ENCODE measurements around the gene INTS15. TPM values are rescaled to one million over a fixed set of nuclear protein-coding genes. Genes with fewer than 3 reads are reported as not detected.

INTS15 gene
- total RNA-seq, result 10 to 100 TPM; 45.8 to 47.3 TPM
- polyA plus RNA-seq, result 46.9 TPM

DNA sequence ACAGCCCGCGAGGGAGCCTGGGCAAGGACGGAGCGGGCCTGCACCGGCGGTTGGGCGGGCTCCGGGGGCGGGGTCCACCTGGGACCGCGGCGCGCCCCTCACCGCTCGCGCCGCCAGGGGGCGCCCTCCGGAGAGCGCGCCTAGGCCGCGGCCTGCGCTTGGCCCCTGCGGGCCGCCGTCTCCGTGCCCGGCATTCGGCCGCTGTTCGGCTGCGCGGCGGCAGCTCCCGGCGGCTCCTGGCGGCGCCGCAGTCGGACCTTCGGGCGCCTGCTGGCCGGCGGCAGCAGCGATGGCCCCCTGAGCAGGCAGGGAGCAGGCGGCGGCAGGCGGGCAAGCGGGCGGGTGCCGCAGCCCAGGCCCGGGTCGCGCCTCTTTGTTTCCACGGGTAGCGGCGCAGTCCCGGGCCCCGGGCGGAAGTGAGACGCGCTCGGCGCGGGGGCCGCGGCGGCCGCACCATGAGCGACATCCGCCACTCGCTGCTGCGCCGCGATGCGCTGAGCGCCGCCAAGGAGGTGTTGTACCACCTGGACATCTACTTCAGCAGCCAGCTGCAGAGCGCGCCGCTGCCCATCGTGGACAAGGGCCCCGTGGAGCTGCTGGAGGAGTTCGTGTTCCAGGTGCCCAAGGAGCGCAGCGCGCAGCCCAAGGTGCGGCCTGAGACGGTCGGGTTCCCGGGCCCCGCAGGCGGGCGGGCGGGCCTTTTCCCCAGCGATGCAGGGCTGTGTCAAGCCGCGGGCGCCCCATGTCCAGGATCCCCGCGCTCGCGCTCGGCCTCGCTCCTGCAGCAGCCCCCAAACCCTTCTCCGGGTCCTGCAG lies at the start of gene INTS15:
TSS of gene INTS15 (plus strand) at position 193 of the 816 bp plus-strand sequence. CDS start at position 456, 263 bp downstream.
- ChIA-PET POLR2A (interaction anchor here (0.6 to 2.5 kb wide), 6 partner anchors 13 to 811 kb away, joined by 3 to 13 read pairs (median 6); partner anchors contain the start of genes ZDHHC4 and ZNF316), CTCF (interaction anchor here (0.6 to 2.7 kb wide), 11 partner anchors 9 to 268 kb away, joined by 3 to 21 read pairs (median 4); partner anchors contain the start of gene ZDHHC4)
- peaks cover 12% of the 10 kb centered on the region for H3K36me3 ChIP-seq (ENCODE audit: insufficient read depth, low read length)

DNA sequence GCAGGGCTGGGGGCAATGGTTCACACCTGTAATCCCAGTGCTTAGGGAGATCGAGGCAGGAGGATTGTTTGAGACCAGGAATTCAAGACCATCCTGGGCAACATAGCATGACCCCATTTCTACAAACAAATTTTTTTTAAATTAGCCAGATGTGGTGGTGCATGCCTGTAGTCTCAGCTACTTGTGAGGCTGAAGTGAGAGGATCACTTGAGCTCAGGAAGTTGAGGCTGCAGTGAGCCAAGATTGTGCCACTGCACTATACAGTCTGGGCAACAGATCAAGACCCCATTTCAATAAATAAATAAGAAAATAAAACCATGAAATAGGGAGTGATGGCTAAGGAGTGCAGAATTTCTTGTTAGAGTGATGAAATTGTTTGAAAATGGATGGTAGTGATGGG lies 47.5 kb upstream of the INTS15 start:
- Histone ChIP-seq H3K36me3 (ENCODE audit: insufficient read depth, low read length) (no peaks in the 10 kb centered on the region), H3K4me1 (ENCODE audit: insufficient read depth, low read length) (no peaks in the 10 kb centered on the region), H3K9me3 (ENCODE audit: low read length) (no peaks in the 10 kb centered on the region), H3K4me3 (ENCODE audit: low read length) (no peak overlapping the region), H3K27me3 (ENCODE audit: insufficient read depth, low read length, poor library complexity, severe bottlenecking) (no peaks in the 10 kb centered on the region), H3K27ac (ENCODE audit: low read depth, low read length) (no peak overlapping the region)
- no peak overlapping the region for H3K4me3 Mint-ChIP-seq
- H3K27ac Mint-ChIP-seq, result no peak overlapping the region
- H3K4me1 Mint-ChIP-seq, result no peaks in the 10 kb centered on the region
- ChIA-PET POLR2A (no interaction called here), CTCF (no interaction called here)
- H3K9me3 Mint-ChIP-seq, result no peaks in the 10 kb centered on the region
- no peak for DNase-seq
- no peaks in the 10 kb centered on the region for H3K36me3 Mint-ChIP-seq
- H3K27me3 Mint-ChIP-seq, result peaks cover 14 to 32% of the 10 kb centered on the region in 2 donors

More for the DNA sequence above, at the start of gene INTS15:
- Mint-ChIP-seq H3K4me1 (peaks cover 19 to 32% (median 26%) of the 10 kb centered on the region in 3 donors), H3K36me3 (peaks cover 4 to 75% (median 13%) of the 10 kb centered on the region in 3 donors), H3K27ac (peak within 1 kb of the TSS; percentile 87 to 98 (median 94)), H3K4me3 (peak within 1 kb of the TSS; percentile 84 to 97 (median 92)), H3K27me3 (peaks cover 0 to 2% of the 10 kb centered on the region in 2 donors), H3K9me3 (no peaks in the 10 kb centered on the region)
- peaks cover 19% of the 10 kb centered on the region for H3K4me1 ChIP-seq (ENCODE audit: insufficient read depth, low read length)
- H3K4me3 ChIP-seq (ENCODE audit: low read length), result peak within 1 kb of the TSS; percentile 63
- H3K27ac ChIP-seq (ENCODE audit: low read depth, low read length), result peak within 1 kb of the TSS; percentile 71
- no peaks in the 10 kb centered on the region for H3K9me3 ChIP-seq (ENCODE audit: low read length)
- DNase-seq, result peak; percentile 77 to 91 (median 86)
- no peaks in the 10 kb centered on the region for H3K27me3 ChIP-seq (ENCODE audit: insufficient read depth, low read length, poor library complexity, severe bottlenecking)

GRCh38 chr7:6545398-6546126 lies 44.3 kb upstream of the INTS15 start:
- POLR2A ChIA-PET, result no interaction called here
- Histone ChIP-seq H3K36me3 (ENCODE audit: insufficient read depth, low read length) (no peaks in the 10 kb centered on the region), H3K27me3 (ENCODE audit: insufficient read depth, low read length, poor library complexity, severe bottlenecking) (no peaks in the 10 kb centered on the region), H3K27ac (ENCODE audit: low read depth, low read length) (no peak overlapping the region), H3K9me3 (ENCODE audit: low read length) (no peaks in the 10 kb centered on the region), H3K4me3 (ENCODE audit: low read length) (no peak overlapping the region), H3K4me1 (ENCODE audit: insufficient read depth, low read length) (no peaks in the 10 kb centered on the region)
- no peaks in the 10 kb centered on the region for H3K9me3 Mint-ChIP-seq
- CTCF ChIA-PET, result interaction anchor here (1.1 kb wide), 1 partner anchor 9 kb away, joined by 3 read pairs; no protein-coding TSS in a partner anchor
- no peak overlapping the region for H3K27ac Mint-ChIP-seq
- peak in 1 of 5 donors; percentile 63 for DNase-seq
- H3K4me3 Mint-ChIP-seq, result no peak overlapping the region
- no peaks in the 10 kb centered on the region for H3K36me3 Mint-ChIP-seq
- no peaks in the 10 kb centered on the region for H3K4me1 Mint-ChIP-seq
- H3K27me3 Mint-ChIP-seq, result peaks cover 3 to 16% of the 10 kb centered on the region in 2 donors

- H3K36me3 ChIP-seq (ENCODE audit: insufficient read depth, low read length), result no peaks in the 10 kb centered on the region
- no peak overlapping the region for H3K27ac ChIP-seq (ENCODE audit: low read depth, low read length)
- no peak for DNase-seq
- no peaks in the 10 kb centered on the region for H3K27me3 ChIP-seq (ENCODE audit: insufficient read depth, low read length, poor library complexity, severe bottlenecking)
- Mint-ChIP-seq H3K4me3 (no peak overlapping the region), H3K4me1 (no peaks in the 10 kb centered on the region), H3K9me3 (no peaks in the 10 kb centered on the region), H3K36me3 (no peaks in the 10 kb centered on the region), H3K27ac (peak overlapping the region in 1 of 8 donors; percentile 47), H3K27me3 (peaks cover 3 to 8% of the 10 kb centered on the region in 2 donors)
- H3K4me3 ChIP-seq (ENCODE audit: low read length), result no peak overlapping the region
- ChIA-PET CTCF (interaction anchor here (1.3 to 2.2 kb wide), 2 partner anchors 14 to 31 kb away, joined by 3 to 7 read pairs; no protein-coding TSS in a partner anchor), POLR2A (no interaction called here)
- no peaks in the 10 kb centered on the region for H3K9me3 ChIP-seq (ENCODE audit: low read length)
- H3K4me1 ChIP-seq (ENCODE audit: insufficient read depth, low read length), result no peaks in the 10 kb centered on the region
Observed at GRCh38 chr7:6546498-6547251, 43.1 kb upstream of the INTS15 start.

GRCh38 chr7:6547400-6547799 lies 42.4 kb upstream of the INTS15 start:
- peaks cover 3 to 8% of the 10 kb centered on the region in 2 donors for H3K27me3 Mint-ChIP-seq
- no peaks in the 10 kb centered on the region for H3K9me3 Mint-ChIP-seq
- Histone ChIP-seq H3K4me3 (ENCODE audit: low read length) (no peak overlapping the region), H3K4me1 (ENCODE audit: insufficient read depth, low read length) (no peaks in the 10 kb centered on the region), H3K27ac (ENCODE audit: low read depth, low read length) (no peak overlapping the region), H3K9me3 (ENCODE audit: low read length) (no peaks in the 10 kb centered on the region), H3K36me3 (ENCODE audit: insufficient read depth, low read length) (no peaks in the 10 kb centered on the region), H3K27me3 (ENCODE audit: insufficient read depth, low read length, poor library complexity, severe bottlenecking) (no peaks in the 10 kb centered on the region)
- peak overlapping the region in 2 of 8 donors; percentile 37 to 47 for H3K27ac Mint-ChIP-seq
- CTCF ChIA-PET, result interaction anchor here (0.6 to 2.2 kb wide), 3 partner anchors 11 to 32 kb away, joined by 3 to 7 read pairs (median 3); no protein-coding TSS in a partner anchor
- H3K4me1 Mint-ChIP-seq, result no peaks in the 10 kb centered on the region
- no peak for DNase-seq
- H3K4me3 Mint-ChIP-seq, result no peak overlapping the region
- H3K36me3 Mint-ChIP-seq, result no peaks in the 10 kb centered on the region
- POLR2A ChIA-PET, result no interaction called here

DNA sequence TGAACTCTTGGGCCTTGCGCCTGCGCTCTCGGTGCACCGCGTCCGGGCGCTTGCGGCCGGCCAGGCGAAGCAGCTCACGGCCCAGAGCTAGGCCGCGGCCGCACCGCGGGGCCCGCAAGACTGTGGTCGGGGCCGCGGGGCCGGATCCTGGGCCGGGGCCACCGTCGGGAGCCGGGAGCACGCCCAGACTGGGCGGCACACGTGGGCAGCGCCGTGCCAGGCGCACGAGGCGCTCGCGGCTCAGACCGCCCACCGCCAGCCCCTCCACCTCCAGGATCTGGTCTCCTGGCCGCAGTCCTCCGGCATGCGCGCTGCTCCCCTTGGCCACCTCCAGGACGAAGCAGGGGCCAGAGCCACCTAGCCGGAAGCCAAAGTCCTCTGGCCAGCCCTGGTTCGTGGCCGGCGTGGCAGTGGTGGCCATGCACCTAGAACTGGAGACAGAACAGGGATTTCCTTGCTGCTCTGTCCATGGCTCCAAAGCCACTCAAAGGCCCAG lies 38.8 kb upstream of the INTS15 start, which contains the start of gene GRID2IP:
TSS of gene GRID2IP (minus strand) at position 446 of the 496 bp plus-strand sequence. CDS start at position 421, 25 bp downstream.
- no peaks in the 10 kb centered on the region for H3K36me3 Mint-ChIP-seq
- H3K4me1 Mint-ChIP-seq, result peaks cover 2 to 7% (median 5%) of the 10 kb centered on the region in 3 donors
- peaks cover 2 to 4% of the 10 kb centered on the region in 2 donors for H3K27me3 Mint-ChIP-seq
- H3K4me1 ChIP-seq (ENCODE audit: insufficient read depth, low read length), result no peaks in the 10 kb centered on the region
- H3K4me3 Mint-ChIP-seq, result peak within 1 kb of the TSS in 1 of 7 donors; percentile 3
- H3K27me3 ChIP-seq (ENCODE audit: insufficient read depth, low read length, poor library complexity, severe bottlenecking), result no peaks in the 10 kb centered on the region
- H3K4me3 ChIP-seq (ENCODE audit: low read length), result no peak within 1 kb of the TSS
- H3K9me3 Mint-ChIP-seq, result no peaks in the 10 kb centered on the region
- no peak for DNase-seq
- CTCF ChIA-PET, result no interaction called here
- H3K27ac Mint-ChIP-seq, result no peak within 1 kb of the TSS
- H3K9me3 ChIP-seq (ENCODE audit: low read length), result no peaks in the 10 kb centered on the region
- H3K27ac ChIP-seq (ENCODE audit: low read depth, low read length), result no peak within 1 kb of the TSS
- H3K36me3 ChIP-seq (ENCODE audit: insufficient read depth, low read length), result no peaks in the 10 kb centered on the region
- POLR2A ChIA-PET, result no interaction called here

DNA sequence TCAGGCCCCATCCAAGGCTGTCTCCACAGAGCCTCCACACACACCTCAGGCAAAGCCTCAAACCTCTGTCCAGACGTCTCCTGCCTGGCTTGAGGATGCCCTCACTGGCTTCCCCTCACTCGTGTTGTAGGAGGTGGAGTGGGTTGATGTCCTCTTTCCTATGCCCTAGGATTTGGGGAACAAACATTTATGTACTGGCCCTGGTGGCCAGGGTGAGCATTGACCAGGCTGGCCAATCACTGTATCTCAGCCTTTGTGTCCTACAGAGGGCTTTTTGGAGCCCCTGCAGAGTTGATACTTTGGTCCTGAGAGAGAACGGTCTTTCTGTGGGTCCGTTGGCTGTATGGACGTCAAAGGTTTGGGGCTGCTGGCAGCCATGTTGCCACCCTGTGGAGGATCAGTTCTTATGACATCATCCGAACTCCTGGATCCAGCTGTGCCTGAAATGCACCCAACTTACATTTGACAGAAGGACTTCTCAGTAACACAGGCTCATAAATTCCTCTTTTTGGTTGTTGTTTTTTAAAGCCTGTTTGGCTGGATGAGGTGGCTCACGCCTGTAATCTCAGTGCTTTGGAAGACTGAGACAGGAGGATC lies 36.3 kb upstream of the INTS15 start:
- H3K27me3 ChIP-seq (ENCODE audit: insufficient read depth, low read length, poor library complexity, severe bottlenecking), result no peaks in the 10 kb centered on the region
- Mint-ChIP-seq H3K36me3 (no peaks in the 10 kb centered on the region), H3K27me3 (peaks cover 0 to 4% of the 10 kb centered on the region in 2 donors), H3K4me3 (no peak overlapping the region), H3K27ac (peak overlapping the region in 1 of 8 donors; percentile 43), H3K9me3 (no peaks in the 10 kb centered on the region), H3K4me1 (peaks cover 2 to 7% (median 5%) of the 10 kb centered on the region in 3 donors)
- no peaks in the 10 kb centered on the region for H3K4me1 ChIP-seq (ENCODE audit: insufficient read depth, low read length)
- no peak overlapping the region for H3K27ac ChIP-seq (ENCODE audit: low read depth, low read length)
- H3K4me3 ChIP-seq (ENCODE audit: low read length), result no peak overlapping the region
- ChIA-PET CTCF (no interaction called here), POLR2A (no interaction called here)
- no peaks in the 10 kb centered on the region for H3K9me3 ChIP-seq (ENCODE audit: low read length)
- no peak for DNase-seq
- H3K36me3 ChIP-seq (ENCODE audit: insufficient read depth, low read length), result no peaks in the 10 kb centered on the region

All from CD8-positive, alpha-beta memory T cell (primary cell).